ENCODE results near the gene NOXO1. TPM values are rescaled to one million over a fixed set of nuclear protein-coding genes. Genes with fewer than 3 reads are reported as not detected.
A peak's percentile ranks its signal among the peaks of the same experiment; 100 is the strongest.

The NOXO1 gene
- total and polyA plus RNA-seq, 9 of the 15 experiments (the other 6 are each of a cell fraction or from before 2014, with no cell fraction given) = not detected

DNA sequence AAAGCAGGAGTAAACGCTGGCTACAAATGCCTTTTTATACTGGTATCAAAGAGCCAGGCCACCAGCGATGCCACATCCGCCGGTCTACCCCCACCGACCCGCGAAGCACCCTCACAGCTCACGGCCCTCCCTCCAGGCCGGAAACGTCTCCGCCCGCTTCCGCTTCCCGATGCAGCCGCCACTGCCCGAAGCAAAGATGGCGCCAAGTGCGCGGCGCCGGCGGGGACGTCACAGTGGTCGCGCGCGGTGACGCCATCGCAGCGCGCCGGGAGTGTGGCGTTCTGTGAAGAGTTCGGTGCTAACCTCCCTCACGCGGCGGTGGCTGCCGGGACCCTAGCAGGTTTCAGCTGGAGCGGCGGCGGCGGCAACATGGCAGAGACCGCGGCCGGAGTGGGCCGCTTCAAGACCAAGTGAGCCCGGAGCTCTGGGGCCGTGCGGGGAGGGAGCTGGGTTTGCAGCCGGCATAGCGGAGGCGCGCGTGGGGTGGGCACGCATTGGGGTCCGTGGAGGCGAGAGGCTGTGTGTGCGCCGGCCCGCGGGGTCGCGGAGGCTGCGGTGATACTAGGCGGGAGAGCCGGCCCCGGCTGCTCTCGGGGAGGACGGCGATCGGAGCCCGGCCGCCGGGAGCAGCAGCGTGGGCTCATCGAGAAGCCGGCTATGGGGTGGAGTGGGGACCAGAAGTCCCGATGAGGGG is 9.3 kb downstream of the NOXO1 start, which contains the start of gene TBL3 (continued):
- TF ChIP-seq ZNF445 (CRISPR knock-in tag; IDR thresholded peaks at IDR 0.05; ENCODE audit: low read depth) (no peak), JUN (IDR thresholded peaks at IDR 0.05; ENCODE audit: borderline replicate concordance, low read depth, low read length) (peak; percentile 84), JUN (CRISPR knock-in tag; IDR thresholded peaks at IDR 0.05; ENCODE audit: borderline replicate concordance) (no peak), RBM39 (optimal IDR thresholded peaks at IDR 0.05; ENCODE audit: low read depth, low read length) (no peak), KDM5B (IDR thresholded peaks at IDR 0.05; ENCODE audit: insufficient replicate concordance, low read depth, low read length) (peak; percentile 89), ZNF143 (CRISPR knock-in tag; IDR thresholded peaks at IDR 0.05) (peak; percentile 62; the same call in 1 of the 2 replicates), LEF1 (IDR thresholded peaks at IDR 0.05) (no peak), KDM1A (IDR thresholded peaks at IDR 0.05) (no peak), ZNF695 (CRISPR knock-in tag; IDR thresholded peaks at IDR 0.05) (no peak), YBX1 (IDR thresholded peaks at IDR 0.05) (no peak), TCFL5 (CRISPR knock-in tag; conservative IDR thresholded peaks at IDR 0.05) (no peak), ZNF449 (CRISPR knock-in tag; IDR thresholded peaks at IDR 0.05) (no peak), RNF2 (IDR thresholded peaks at IDR 0.05) (peak; percentile 50; the same call in 1 of the 2 replicates), SMARCE1 (IDR thresholded peaks at IDR 0.05) (no peak), MTA2 (IDR thresholded peaks at IDR 0.05; ENCODE audit: low read depth) (no peak), ZNF584 (CRISPR knock-in tag; IDR thresholded peaks at IDR 0.05; ENCODE audit: low read depth) (no peak), KAT7 (CRISPR knock-in tag; IDR thresholded peaks at IDR 0.05; ENCODE audit: borderline replicate concordance) (peak; percentile 93; the same call in 1 of the 2 replicates), ZNF407 (IDR thresholded peaks at IDR 0.05; ENCODE audit: low read depth) (no peak)
- TF ChIP-seq, protein P1, sequence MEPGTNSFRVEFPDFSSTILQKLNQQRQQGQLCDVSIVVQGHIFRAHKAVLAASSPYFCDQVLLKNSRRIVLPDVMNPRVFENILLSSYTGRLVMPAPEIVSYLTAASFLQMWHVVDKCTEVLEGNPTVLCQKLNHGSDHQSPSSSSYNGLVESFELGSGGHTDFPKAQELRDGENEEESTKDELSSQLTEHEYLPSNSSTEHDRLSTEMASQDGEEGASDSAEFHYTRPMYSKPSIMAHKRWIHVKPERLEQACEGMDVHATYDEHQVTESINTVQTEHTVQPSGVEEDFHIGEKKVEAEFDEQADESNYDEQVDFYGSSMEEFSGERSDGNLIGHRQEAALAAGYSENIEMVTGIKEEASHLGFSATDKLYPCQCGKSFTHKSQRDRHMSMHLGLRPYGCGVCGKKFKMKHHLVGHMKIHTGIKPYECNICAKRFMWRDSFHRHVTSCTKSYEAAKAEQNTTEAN (CRISPR knock-in tag; IDR thresholded peaks at IDR 0.05) = 0 out of 2 replicates have a peak, but pooled peaks have one; percentile 14

All from K562 (cell line).